Kidney (tissue), 14 donors: Measurements from ENCODE around the gene SPATA2. TPM values are rescaled to one million over a fixed set of nuclear protein-coding genes. Genes with fewer than 3 reads are reported as not detected.

Experiments used
- DNase-seq, 5 donors: peaks; one replicate each; pipeline ENCODE4 v3.0.0-alpha.2; 2013 to 2020
- FAIRE-seq: peaks from 2 replicates; lab custom pipeline; 2012; peaks lifted over from hg19 to GRCh38; lab: Jason Lieb, UNC
- H3K27ac ChIP-seq, 2 donors: one replicate each; pipeline ENCODE4 v1.7.0; 2013; ENCODE audit warnings: low read depth in 2 of 2, low read length in 2 of 2, inconsistent platforms in 1 of 2
- H3K27me3 ChIP-seq: one replicate; pipeline ENCODE4 v1.7.1; 2013; ENCODE audit warnings: low read length, inconsistent platforms; ENCODE audit not compliant: control insufficient read depth, insufficient read depth
- H3K36me3 ChIP-seq, 3 donors: one replicate each; pipeline versions ENCODE4 v1.7.0 to v1.7.1; 2013; ENCODE audit warnings: low read length in 3 of 3, control low read depth in 1 of 3, inconsistent platforms in 1 of 3; ENCODE audit not compliant: insufficient read depth in 3 of 3, control insufficient read depth in 2 of 3
- H3K4me1 ChIP-seq, 3 donors: one replicate each; pipeline versions ENCODE4 v1.7.0 to v1.7.1; 2013; ENCODE audit warnings: low read length in 3 of 3, inconsistent platforms in 1 of 3, low read depth in 1 of 3; ENCODE audit not compliant: control insufficient read depth in 2 of 3, insufficient read depth in 2 of 3
- H3K4me3 ChIP-seq, 3 donors: one replicate each; pipeline versions ENCODE4 v1.7.0 to v1.8.1; 2013; ENCODE audit warnings: low read length in 3 of 3, control low read depth in 1 of 3, inconsistent platforms in 1 of 3
- H3K9ac ChIP-seq, 3 donors: one replicate each; pipeline versions ENCODE4 v1.7.0 to v1.7.1; 2013; ENCODE audit warnings: low read length in 3 of 3, control low read depth in 1 of 3, inconsistent platforms in 1 of 3
- H3K9me3 ChIP-seq, 3 donors: one replicate each; pipeline versions ENCODE4 v1.7.0 to v1.7.1; 2013; ENCODE audit warnings: low read length in 3 of 3, control low read depth in 1 of 3, inconsistent platforms in 1 of 3; ENCODE audit not compliant: control insufficient read depth in 2 of 3, insufficient read depth in 1 of 3
- intact Hi-C: fragments of 100-400 bp; cut with DNase I; formaldehyde crosslinking; loops from one replicate; pipeline ENCODE4 v1.11.1; 2022
- polyA plus RNA-seq: library from polyadenylated mRNA; stranded (reverse); fragments of 350-450 nt; fragmentation: Illumina TruSeq; extraction: RNeasy Lipid Tissue Mini Kit (QIAGEN cat#74804); gene quantifications from one replicate; pipeline ENCODE4 v1.2.3, GENCODE V29; 2014; ENCODE audit warnings: low read depth, low replicate concordance; ENCODE audit not compliant: insufficient read depth
- total RNA-seq: library from RNA; stranded (reverse); fragmentation: NEBNext Ultra II Directional; extraction: Animal tissue kit (Norgen Biotek cat#: 25700); gene quantifications from one replicate; pipeline ENCODE4 v1.2.1, GENCODE V29; 2021
- TF ChIP-seq, protein P1 (sequence below): IDR thresholded peaks from 3 replicates; pipeline ENCODE4 v1.5.1; 2012; ENCODE audit warnings: mild to moderate bottlenecking, moderate library complexity, borderline replicate concordance; ENCODE audit not compliant: insufficient read depth; ENCODE audit errors: extremely low read depth
- donor health status: control.
- donor health status: control.
- donor health status: control.
- donor health status: control.
- donor health status: control.
- donor health status: DM: yes; HTN: yes; CAD: no.
- donor health status: Normal renal cell carcinoma (clear cell type).

The SPATA2 gene
- total and polyA plus RNA-seq, 2 donors from 2014 or later, result 5.8 to 9.0 TPM

DNA sequence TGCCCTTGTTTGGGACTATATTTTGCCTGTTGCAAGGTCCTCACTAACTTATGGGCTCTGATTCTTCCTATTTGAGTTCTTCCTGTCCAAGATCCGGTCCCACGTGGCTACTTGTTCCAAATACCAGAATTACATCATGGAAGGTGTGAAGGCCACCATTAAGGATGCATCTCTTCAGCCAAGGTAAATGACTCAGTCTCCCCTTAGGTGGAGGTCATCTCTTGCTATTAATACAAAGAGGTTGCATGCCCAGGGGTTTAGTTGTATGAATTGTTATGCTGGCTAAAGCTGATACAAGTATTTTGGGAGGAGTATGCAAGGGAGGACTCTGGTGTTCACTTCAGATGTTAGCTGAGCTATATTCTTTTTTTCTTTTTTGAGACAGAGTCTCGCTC is 30.0 kb upstream of the SPATA2 start:
- no peaks in the 10 kb centered on the region for H3K9me3 ChIP-seq
- TF ChIP-seq, protein P1, sequence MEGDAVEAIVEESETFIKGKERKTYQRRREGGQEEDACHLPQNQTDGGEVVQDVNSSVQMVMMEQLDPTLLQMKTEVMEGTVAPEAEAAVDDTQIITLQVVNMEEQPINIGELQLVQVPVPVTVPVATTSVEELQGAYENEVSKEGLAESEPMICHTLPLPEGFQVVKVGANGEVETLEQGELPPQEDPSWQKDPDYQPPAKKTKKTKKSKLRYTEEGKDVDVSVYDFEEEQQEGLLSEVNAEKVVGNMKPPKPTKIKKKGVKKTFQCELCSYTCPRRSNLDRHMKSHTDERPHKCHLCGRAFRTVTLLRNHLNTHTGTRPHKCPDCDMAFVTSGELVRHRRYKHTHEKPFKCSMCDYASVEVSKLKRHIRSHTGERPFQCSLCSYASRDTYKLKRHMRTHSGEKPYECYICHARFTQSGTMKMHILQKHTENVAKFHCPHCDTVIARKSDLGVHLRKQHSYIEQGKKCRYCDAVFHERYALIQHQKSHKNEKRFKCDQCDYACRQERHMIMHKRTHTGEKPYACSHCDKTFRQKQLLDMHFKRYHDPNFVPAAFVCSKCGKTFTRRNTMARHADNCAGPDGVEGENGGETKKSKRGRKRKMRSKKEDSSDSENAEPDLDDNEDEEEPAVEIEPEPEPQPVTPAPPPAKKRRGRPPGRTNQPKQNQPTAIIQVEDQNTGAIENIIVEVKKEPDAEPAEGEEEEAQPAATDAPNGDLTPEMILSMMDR, result no peak
- DNase-seq (no peak), FAIRE-seq (no peak)
- H3K4me3 ChIP-seq, result no peak overlapping the region
- H3K27ac ChIP-seq, result peak overlapping the region in 1 of 2 donors; percentile 11
- H3K4me1 ChIP-seq, result peaks cover 0 to 3% (median 0%) of the 10 kb centered on the region in 3 donors
- peaks cover 2 to 53% (median 37%) of the 10 kb centered on the region in 3 donors for H3K36me3 ChIP-seq
- H3K9ac ChIP-seq, result no peak overlapping the region
- no peaks in the 10 kb centered on the region for H3K27me3 ChIP-seq
- intact Hi-C loops, result no loop called here

DNA sequence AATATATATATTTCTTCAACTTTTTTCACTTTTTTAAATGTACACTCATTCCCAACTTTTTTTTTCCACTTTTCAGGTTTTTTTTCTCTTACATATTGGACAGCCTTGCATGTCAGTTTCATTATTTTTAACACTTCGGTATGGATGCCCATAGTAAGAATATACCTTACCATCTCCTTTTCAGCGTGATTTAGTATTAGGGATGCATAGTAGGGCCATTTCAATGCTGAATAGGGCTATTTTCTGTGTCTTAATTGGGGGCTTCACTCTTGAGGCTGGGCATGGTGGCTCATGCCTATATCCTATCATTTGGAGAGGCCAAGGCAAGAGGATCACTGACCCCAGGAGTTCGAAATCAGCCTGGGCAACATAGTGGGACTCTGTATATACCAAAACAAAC is 27.6 kb upstream of the SPATA2 start:
- peaks cover 0 to 19% (median 3%) of the 10 kb centered on the region in 3 donors for H3K4me1 ChIP-seq

DNA sequence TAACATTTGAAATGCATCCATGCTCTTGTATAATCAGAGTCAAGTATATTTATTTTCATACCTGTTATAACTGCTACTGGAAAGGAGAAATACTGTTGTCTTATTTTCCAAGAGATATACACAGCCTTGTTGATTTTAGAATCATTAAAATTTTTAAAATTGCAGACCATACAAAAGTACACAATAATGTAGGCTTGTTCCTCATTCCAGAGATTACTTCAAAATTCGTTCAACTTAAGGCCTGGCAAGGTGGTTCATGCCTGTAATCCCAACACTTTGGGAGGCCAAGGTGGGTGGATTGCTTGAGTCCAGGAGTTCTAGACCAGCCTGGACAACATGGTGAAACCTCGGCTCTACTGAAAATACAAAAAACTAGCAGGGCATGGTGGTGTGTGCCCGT is 27.0 kb upstream of the SPATA2 start:
- Histone ChIP-seq H3K4me3 (no peak overlapping the region), H3K4me1 (peaks cover 0 to 25% (median 3%) of the 10 kb centered on the region in 3 donors), H3K9me3 (no peaks in the 10 kb centered on the region), H3K9ac (no peak overlapping the region), H3K27ac (no peak overlapping the region), H3K27me3 (no peaks in the 10 kb centered on the region), H3K36me3 (peaks cover 2 to 36% (median 20%) of the 10 kb centered on the region in 3 donors)
- DNase-seq (no peak), FAIRE-seq (no peak)
- intact Hi-C loops, result no loop called here
- TF ChIP-seq, protein P1, result no peak

More for the DNA sequence above, 27.6 kb upstream of the SPATA2 start:
- no peak for FAIRE-seq
- DNase-seq, result no peak
- TF ChIP-seq, protein P1, result no peak
- Histone ChIP-seq H3K9ac (no peak overlapping the region), H3K27me3 (no peaks in the 10 kb centered on the region), H3K4me3 (no peak overlapping the region), H3K27ac (no peak overlapping the region), H3K36me3 (peaks cover 2 to 39% (median 23%) of the 10 kb centered on the region in 3 donors), H3K9me3 (no peaks in the 10 kb centered on the region)
- intact Hi-C loops, result no loop called here

DNA sequence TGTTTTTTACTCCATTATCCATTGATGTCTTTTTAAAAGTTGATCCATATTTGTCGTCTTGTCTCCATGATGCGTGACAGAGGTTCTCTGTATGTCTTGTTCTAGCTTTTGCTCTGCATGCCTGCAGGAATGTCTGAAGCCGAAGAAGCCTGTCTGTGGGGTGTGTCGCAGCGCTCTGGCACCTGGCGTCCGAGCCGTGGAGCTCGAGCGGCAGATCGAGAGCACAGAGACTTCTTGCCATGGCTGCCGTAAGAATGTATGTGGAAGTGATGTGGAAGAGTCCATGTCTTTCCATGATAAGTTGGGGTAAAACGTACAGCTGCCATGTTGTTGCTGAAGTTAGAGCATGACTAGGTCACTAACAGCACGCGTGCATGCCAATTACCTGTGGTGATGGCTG is 26.1 kb upstream of the SPATA2 start:
- peaks cover 2 to 28% (median 19%) of the 10 kb centered on the region in 3 donors for H3K36me3 ChIP-seq
- no peak overlapping the region for H3K4me3 ChIP-seq
- H3K27me3 ChIP-seq, result no peaks in the 10 kb centered on the region
- H3K9me3 ChIP-seq, result no peaks in the 10 kb centered on the region
- FAIRE-seq (no peak), DNase-seq (no peak)
- peaks cover 0 to 27% (median 3%) of the 10 kb centered on the region in 3 donors for H3K4me1 ChIP-seq
- intact Hi-C loops, result no loop called here
- H3K27ac ChIP-seq, result no peak overlapping the region
- H3K9ac ChIP-seq, result no peak overlapping the region
- TF ChIP-seq, protein P1, result no peak
